ENCODE measurements around the gene ROR2. TPM values are rescaled to one million over a fixed set of nuclear protein-coding genes. Genes with fewer than 3 reads are reported as not detected.
"Not testable (repeated sequence)": the region's sequence is repeated elsewhere in the genome, so short reads cannot be mapped to it uniquely, and the experiment has no call there.

ROR2 gene
- total RNA-seq, 1 donor from 2014 or later = 0.32 TPM

- no peak for TF ChIP-seq CTCF (IDR thresholded peaks at IDR 0.05)
- Histone ChIP-seq H3K4me1 (no peaks in the 10 kb centered on the region), H3K36me3 (no peaks in the 10 kb centered on the region), H3K27ac (no peak overlapping the region), H3K27me3 (no peaks in the 10 kb centered on the region), H3K9me3 (no peaks in the 10 kb centered on the region), H3K4me3 (no peak overlapping the region)
- intact Hi-C loops (cut with DNase I) = no loop called here
- DNase-seq (ENCODE audit: low spot score in 2 of 2) = peak in 1 of 2 donors; percentile 42
Observed at GRCh38 chr9:91914404-91914803, 35.6 kb downstream of the ROR2 start.

- Histone ChIP-seq H3K4me1 (no peaks in the 10 kb centered on the region), H3K9me3 (no peaks in the 10 kb centered on the region), H3K36me3 (no peaks in the 10 kb centered on the region), H3K27ac (no peak overlapping the region), H3K4me3 (no peak overlapping the region), H3K27me3 (no peaks in the 10 kb centered on the region)
- TF ChIP-seq CTCF (IDR thresholded peaks at IDR 0.05) = no peak
- DNase-seq (ENCODE audit: low spot score in 2 of 2) = peak in 1 of 2 donors; percentile 34
- intact Hi-C loops (cut with DNase I) = no loop called here
Observed at GRCh38 chr9:91913986-91914385, 36.0 kb downstream of the ROR2 start.

GRCh38 chr9:91913096-91913495 lies 36.9 kb downstream of the ROR2 start:
- Histone ChIP-seq H3K27ac (no peak overlapping the region), H3K9me3 (no peaks in the 10 kb centered on the region), H3K27me3 (no peaks in the 10 kb centered on the region), H3K4me3 (no peak overlapping the region), H3K4me1 (no peaks in the 10 kb centered on the region), H3K36me3 (no peaks in the 10 kb centered on the region)
- intact Hi-C loops (cut with DNase I) = no loop called here
- TF ChIP-seq CTCF (IDR thresholded peaks at IDR 0.05) = no peak
- no peak for DNase-seq (ENCODE audit: low spot score in 2 of 2)

GRCh38 chr9:91911657-91912056 lies 38.4 kb downstream of the ROR2 start:
- H3K27ac ChIP-seq = no peak overlapping the region
- no peak overlapping the region for H3K4me3 ChIP-seq
- no peak for TF ChIP-seq CTCF (IDR thresholded peaks at IDR 0.05)
- no peaks in the 10 kb centered on the region for H3K4me1 ChIP-seq
- no peak for DNase-seq (ENCODE audit: low spot score in 2 of 2)
- no peaks in the 10 kb centered on the region for H3K9me3 ChIP-seq
- H3K27me3 ChIP-seq = no peaks in the 10 kb centered on the region
- intact Hi-C loops (cut with DNase I) = no loop called here
- no peaks in the 10 kb centered on the region for H3K36me3 ChIP-seq

GRCh38 chr9:91909256-91909655 lies 40.8 kb downstream of the ROR2 start:
- not testable (repeated sequence) for H3K4me1 ChIP-seq, H3K4me3 ChIP-seq, H3K27me3 ChIP-seq

GRCh38 chr9:91908746-91909145 lies 41.3 kb downstream of the ROR2 start:
- no peak for TF ChIP-seq CTCF (IDR thresholded peaks at IDR 0.05)
- Histone ChIP-seq H3K27me3 (no peaks in the 10 kb centered on the region), H3K27ac (no peak overlapping the region), H3K4me3 (no peak overlapping the region), H3K36me3 (no peaks in the 10 kb centered on the region), H3K4me1 (no peaks in the 10 kb centered on the region), H3K9me3 (no peaks in the 10 kb centered on the region)
- intact Hi-C loops (cut with DNase I) = no loop called here
- DNase-seq (ENCODE audit: low spot score in 2 of 2) = no peak

More at GRCh38 chr9:91909256-91909655, 40.8 kb downstream of the ROR2 start:
- H3K9me3 ChIP-seq; H3K36me3 ChIP-seq; H3K27ac ChIP-seq; intact Hi-C loops (cut with DNase I); DNase-seq (ENCODE audit: low spot score in 2 of 2): not testable (repeated sequence)

Data from ascending aorta (tissue), 2 donors.